NCI-H345 treated with DMSO at 0.1 percent for 48 hours (cell line): ENCODE data around the gene CFHR2.

Source experiments
- DNase-seq: peaks from one replicate; lab custom pipeline; 2025; ENCODE audit not compliant: unreplicated experiment; lab: John Stamatoyannopoulos, UW

CFHR2 gene

DNA sequence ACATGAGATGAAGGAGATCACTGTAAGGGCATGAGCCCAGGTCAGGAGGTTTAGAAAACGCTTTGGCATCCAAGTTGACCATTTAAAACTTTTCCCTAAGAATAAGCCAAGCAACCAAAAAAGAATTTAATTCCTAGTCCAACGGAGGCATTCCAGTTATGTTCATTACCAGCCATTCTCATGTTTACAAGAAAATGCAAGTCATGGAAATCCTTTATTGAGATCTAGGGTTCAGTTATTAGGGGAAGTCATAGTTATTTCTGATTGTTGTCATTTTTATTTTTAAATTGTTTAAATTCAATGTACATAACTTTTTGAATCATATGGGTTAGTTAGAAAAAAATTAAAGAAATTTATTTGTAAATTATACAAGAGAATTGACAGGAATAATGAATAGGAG is 58.3 kb downstream of the CFHR2 start:
- no peak for DNase-seq

DNA sequence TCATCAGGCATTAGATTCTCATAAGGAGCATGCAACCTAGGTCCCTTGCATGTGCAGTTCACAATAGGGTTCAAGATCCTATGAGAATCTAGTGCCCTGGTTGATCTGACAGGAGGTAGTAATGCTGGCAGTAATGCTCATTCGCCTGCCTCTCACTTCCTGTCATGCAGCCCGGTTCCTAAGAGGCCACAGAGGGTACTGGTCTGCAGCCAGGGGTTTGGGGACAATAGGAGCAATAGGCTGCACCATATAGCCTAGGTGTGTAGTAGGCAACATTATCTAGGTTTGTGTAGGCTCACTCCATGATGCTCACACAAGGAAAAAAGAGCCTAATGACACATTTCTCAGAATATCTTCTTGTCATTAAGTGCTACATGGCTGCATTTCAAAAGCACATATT is 59.6 kb downstream of the CFHR2 start:
- DNase-seq = no peak

DNA sequence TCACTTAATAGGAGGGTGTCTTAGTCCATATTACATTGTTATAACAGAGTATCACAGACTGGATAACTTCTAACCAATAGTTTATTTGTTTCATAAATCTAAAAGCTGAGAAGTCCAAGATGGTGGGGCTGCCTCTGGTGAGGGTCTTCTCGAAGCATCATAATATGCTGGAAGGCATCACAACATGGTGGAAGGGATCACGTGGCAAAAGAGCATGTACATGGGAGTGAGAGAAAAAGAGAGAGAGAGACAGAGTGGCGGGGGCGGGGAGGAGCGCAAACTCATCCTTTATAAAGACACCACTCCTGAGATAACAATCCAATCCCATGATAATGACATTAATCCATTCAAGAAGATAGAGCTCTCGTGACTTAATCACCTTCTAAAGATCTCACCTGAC is 65.3 kb downstream of the CFHR2 start:
- no peak for DNase-seq
